HepG2 (cell line): ENCODE results near the gene AK9.

Source experiments
- CTCF ChIP-seq: sonication (generic); formaldehyde crosslinking; IDR thresholded peaks from 2 replicates; pipeline ENCODE4 v1.5.0; 2020; ENCODE audit warnings: mild to moderate bottlenecking, missing genetic modification reagents, moderate library complexity
- KIAA2018 ChIP-seq: sonication (generic); formaldehyde crosslinking; IDR thresholded peaks from 2 replicates; pipeline ENCODE4 v1.5.0; 2020; ENCODE audit warnings: mild to moderate bottlenecking, missing genetic modification reagents, borderline replicate concordance
- YY1 ChIP-seq: IDR thresholded peaks from 2 replicates; pipeline ENCODE4 v1.6.1; 2011; ENCODE audit warnings: low read length, low read depth, moderate library complexity, mild to moderate bottlenecking; ENCODE audit not compliant: insufficient read depth, insufficient replicate concordance
- ZNF589 ChIP-seq: sonication (generic); formaldehyde crosslinking; conservative IDR thresholded peaks from 2 replicates; pipeline ENCODE4 v1.8.0; 2022; ENCODE audit warnings: mild to moderate bottlenecking, moderate library complexity, missing genetic modification reagents

- TF ChIP-seq YY1 = no peak
- no peak for TF ChIP-seq CTCF
- no peak for TF ChIP-seq ZNF589 (CRISPR knock-in tag)
- no peak for TF ChIP-seq KIAA2018 (CRISPR knock-in tag)
Measured at GRCh38 chr6:109579361-109579760, 111.6 kb downstream of the AK9 start.
